ENCODE results near the gene FKBP15.

GRCh38 chr9:113179839-113180238, 41.2 kb downstream of the FKBP15 start:
- TF ChIP-seq CTCF (IDR thresholded peaks at IDR 0.05) (no peak), POLR2A (IDR thresholded peaks at IDR 0.05) (no peak)

Data from adrenal gland (tissue), 5 donors.